A204.1 (cell line): ENCODE measurements around the gene ASB17.
"Not testable (repeated sequence)": the region's sequence is repeated elsewhere in the genome, so short reads cannot be mapped to it uniquely, and the experiment has no call there.

Experiments used
- FAIRE-seq: peaks from 2 replicates; lab custom pipeline; 2012; peaks lifted over from hg19 to GRCh38; lab: Jason Lieb, UNC

ASB17 gene, protein sequence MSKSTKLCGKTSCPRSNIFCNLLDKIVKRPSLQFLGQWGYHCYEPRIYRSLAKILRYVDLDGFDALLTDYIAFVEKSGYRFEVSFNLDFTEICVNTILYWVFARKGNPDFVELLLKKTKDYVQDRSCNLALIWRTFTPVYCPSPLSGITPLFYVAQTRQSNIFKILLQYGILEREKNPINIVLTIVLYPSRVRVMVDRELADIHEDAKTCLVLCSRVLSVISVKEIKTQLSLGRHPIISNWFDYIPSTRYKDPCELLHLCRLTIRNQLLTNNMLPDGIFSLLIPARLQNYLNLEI

DNA sequence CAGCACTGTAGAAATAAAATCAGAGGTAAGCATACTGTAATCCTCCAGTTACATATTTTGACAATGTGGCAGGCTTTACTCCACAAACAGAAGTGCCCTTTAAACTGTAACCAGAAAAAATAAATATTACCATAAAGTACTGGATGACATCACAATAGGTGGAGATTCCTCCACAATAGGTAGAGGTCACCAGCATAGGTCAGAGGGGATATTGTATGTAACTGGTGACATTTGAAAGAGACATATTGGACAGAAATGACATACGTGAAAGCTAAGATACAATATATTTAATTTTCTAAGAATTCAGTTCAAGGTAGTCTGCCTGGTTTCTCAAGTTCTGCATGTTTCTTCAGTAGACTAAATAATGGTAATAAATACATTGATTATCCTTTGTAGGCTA lies at the start of gene ASB17:
TSS of gene ASB17 (minus strand) at position 101 of the 400 bp plus-strand sequence. CDS start 113 bp downstream, outside the sequence.
- FAIRE-seq, result no peak

DNA sequence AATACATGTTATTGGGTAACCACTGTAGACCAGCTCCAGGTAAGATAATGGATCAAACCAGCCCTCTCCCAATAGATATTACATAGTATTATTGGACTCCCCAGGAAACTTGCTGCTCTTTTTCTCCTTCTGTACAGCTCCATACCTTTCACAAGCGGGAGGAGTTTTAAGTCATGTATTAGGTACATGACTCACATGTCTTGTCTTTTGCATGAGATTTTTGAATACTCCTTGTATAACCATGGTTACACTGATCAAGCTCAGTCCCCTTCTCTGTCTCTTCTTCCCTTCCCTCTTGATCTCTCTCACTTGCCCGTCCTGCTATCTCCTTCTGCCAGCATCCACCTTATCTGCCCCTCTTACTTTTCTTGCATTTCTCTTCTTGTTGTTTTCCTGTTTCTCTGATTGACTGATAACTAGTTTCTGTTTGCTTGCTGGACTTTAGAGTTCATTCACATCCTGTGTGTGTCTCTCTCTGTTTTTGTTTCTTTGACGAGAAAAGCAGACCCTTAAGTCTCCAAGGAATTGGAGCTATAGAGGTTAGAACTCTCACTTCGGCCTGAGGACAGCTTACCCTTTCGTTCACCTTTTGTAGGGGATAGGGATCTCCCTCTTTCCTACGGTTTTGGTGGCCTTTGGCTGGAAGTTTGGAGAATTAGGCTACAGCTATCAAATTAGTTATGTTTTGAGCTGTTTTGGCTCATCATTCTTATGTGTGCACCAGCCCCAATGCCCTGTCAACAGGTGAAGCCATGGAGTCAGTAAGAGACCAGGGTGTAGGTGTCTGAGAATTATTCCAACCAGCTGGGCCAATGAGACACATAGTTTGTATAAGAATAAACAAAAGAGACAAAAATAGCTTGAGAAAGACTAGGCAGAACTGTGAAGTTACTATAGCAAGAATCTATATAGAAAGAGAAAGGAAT lies 49.0 kb upstream of the ASB17 start:
- no peak for FAIRE-seq

DNA sequence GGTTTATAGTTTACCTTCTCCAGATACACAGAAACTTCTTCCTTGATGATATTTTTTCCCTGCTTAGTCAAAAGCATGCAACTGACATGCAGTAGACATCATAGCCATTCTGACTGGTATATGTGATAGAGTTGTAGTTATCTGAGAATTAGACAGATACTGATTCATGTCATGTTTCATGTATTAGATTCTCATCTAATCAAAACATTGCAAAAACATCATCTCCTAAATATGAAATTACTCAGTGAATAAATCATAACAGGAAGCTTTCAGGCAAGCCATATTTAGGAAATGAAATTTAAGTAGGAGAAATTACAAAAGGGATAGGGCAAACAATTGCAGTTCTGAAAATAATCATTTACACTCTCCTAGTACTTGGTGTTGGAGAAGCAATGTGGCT lies 38.4 kb upstream of the ASB17 start:
- no peak for FAIRE-seq

DNA sequence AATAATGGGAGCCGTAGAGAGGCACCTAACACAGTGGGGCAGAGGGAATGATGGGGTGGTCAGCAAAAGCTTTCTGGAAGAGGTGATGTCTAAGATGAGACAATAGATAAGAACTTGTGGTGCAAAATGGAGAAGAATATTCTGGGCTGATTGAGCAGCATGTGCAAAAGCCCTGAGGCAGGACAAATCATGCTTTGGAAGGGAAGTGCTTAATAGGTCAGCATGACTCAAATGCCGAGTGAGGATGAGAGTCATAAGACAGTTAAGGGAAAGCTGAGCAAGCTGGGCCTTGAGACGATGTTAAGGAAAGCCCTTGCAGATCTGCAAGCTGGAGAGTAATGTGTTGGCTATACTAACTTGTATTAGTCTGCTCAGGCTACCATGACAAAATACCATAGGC lies 37.3 kb upstream of the ASB17 start:
- FAIRE-seq, result no peak

DNA sequence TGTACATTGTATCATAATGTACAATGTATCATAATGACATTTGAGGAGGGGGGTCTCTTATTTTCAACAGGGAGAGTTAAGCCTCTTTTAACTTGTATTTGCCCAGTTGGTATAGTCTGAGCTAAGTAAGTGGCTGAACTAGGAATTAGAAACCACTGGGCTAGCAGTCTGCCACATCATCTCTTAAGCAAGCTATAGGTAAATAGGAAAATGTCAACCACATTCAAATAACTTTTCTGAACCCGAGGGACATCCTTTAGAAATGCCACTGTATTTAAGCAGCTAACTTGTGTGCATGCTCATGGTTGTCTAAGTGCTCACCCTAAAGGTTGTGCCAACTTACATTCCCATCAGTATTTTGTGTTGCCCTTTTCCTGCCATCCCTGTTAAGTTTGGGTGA lies 35.5 kb upstream of the ASB17 start:
- FAIRE-seq, result no peak

DNA sequence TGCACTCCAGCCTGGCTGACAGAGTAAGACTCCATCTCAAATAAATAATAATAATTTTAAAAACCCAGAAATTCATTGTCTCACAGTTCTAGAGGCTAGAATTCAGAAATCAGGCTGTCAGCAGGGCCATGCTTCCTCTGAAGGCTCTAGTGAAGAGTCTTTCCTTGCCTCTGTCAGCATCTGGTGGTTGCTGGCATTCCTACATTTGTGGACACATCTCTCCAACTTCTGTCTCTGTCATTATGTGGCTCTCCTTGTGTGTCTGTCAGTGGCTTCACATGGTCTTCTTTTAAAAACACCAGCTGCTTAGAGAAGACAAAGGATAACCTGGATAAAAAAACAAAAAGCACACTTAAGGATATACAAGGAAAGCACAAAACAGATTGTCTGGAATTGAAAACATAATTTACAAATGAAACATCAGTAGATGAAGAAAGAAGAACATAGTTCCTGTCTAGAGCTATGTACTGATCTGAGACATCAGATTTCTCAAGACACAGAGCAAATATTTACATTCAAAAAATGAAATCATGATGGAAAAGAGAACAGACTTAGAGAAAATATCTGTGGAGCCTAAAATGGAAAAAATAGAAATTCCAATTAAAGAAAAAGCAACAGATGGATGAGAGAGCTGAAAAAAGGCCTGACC lies 32.7 kb upstream of the ASB17 start:
- FAIRE-seq, result no peak

DNA sequence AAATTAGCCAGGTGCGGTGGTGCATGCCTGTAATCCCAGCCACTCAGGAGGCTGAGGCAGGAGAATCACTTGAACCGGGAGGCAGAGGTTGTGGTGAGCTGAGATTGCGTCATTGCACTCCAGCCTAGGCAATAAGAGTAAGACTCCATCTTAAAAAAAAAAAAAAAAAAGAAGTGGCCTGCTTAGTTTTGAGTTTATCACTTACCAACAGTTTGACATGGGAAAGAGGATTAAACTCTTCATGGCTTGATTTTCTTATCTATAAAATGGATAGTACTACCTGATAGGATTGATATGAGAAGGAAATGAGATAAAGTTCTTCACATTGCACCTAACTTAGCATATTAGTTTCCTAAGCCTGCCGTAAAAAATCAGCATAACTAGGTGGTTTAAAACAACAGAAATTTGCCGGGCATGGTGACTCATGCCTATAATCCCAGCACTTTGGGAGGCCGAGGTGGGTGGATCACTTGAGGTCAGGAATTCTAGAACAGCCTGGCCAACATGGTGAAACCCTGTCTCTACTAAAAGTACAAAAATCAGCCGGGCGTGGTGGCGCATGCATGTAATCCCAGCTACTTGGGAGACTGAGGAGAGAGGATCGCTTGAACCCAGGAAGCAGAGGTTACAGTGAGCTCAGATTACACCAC lies 32.0 kb upstream of the ASB17 start:
- not testable (repeated sequence) for FAIRE-seq

DNA sequence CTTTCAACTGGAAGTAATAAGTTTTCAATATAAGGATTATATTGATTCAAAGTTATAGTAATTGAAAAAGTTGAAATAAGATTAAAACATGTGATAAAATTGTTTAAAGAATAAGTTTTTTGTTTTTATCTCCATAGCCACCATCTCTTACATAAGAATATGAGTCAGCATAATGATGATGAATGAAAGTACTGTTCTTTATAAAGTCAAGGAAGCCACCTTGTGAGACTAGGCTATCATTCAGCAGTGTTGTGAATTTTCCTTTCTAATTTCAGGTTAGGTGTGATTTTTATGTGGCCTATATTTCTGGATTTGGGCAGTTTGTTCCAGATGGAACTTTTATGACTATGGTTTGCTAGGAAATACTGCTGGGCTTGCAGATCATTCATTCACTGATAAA lies 22.4 kb upstream of the ASB17 start:
- peak; percentile 75 for FAIRE-seq

DNA sequence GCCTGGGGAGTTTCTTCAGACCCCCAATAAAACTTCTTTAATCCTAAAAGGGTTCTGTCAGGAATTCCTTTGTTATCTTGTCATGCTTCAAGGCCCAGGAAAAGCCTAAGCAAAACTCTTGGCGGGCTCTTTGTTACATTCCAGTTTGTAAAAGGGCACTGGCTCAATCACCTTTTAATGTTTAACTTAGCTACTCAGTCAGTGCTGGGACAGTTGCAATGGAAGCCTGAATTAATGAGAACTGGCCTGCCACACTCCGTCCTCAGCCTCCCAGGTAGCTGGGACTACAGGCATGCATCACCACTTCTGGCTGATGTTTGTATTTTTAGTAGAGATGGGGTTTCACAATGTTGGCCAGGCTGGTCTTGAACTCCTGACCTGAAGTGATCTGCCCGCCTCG lies 21.3 kb upstream of the ASB17 start:
- no peak for FAIRE-seq

DNA sequence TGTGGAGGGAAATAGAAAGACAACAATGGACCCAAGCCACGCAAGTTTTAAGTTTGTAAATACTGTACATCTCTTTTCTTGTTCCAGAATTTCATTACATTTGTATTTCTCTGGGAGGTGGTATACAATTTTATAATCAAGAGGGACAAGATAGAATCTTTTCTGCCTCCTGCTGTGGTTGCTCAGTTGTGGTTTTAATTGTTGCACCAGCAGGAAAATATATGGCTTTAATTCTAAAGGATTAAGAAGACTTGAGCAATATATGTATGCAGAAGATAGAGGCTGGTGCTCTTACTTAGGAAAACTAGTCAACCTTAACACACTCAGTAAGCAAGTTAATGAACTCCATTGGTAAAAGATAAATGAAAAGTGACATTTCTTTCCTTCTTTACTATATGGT lies 19.8 kb upstream of the ASB17 start:
- FAIRE-seq, result no peak

DNA sequence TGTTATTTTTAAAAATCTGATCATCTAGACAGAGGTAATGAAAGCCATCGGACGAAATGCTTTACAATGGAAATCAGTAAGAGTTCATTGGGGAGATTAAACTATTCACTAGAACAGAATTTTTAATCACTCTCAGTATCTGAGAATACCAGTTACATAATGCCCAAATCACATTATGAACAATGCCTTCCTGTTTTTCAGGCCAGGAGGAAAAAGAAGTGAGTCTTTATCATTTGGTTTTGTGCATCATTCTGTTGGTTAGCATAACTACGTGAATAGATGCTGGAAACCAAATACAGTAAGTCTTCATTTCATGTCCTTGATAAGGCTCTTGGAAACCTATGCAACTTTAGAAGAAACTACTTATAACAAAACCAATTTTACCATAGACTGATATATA lies 18.0 kb upstream of the ASB17 start:
- FAIRE-seq, result no peak

DNA sequence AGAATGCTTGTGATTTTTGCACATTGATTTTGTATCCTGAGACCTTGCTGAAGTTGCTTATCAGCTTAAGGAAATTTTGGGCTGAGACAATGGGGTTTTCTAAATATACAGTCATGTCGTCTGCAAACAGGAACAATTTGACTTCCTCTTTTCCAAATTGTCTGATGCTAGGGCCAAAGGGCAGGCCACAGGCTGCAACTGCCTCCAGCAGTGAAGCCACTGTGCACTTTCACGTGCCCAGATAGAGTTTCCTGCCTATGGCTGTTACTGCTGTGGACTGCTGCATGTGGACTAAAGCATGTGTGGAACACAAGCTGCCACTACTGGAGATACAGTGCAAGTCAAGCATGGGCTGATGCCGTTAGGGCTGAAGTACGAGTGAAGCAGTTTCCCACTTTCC lies 10.8 kb upstream of the ASB17 start:
- FAIRE-seq, result not testable (repeated sequence)

DNA sequence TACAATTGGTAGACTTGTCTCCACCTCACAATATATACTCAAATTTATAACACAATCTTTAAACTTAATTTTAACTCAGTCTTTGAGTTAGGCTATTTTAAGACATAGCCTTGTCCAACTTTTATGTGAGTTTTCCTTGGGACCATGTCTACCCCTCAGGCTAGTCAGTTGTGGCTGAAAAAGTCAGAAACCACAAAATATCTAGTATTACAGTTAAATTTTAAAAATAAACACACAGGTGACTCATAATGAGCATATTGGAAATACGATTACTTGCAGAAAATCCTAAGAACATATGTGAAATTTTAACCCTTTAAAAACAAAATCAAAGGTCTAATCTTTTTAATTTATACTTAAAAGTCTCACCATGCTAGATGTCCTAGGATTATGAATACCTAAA lies 4.8 kb upstream of the ASB17 start:
- no peak for FAIRE-seq

DNA sequence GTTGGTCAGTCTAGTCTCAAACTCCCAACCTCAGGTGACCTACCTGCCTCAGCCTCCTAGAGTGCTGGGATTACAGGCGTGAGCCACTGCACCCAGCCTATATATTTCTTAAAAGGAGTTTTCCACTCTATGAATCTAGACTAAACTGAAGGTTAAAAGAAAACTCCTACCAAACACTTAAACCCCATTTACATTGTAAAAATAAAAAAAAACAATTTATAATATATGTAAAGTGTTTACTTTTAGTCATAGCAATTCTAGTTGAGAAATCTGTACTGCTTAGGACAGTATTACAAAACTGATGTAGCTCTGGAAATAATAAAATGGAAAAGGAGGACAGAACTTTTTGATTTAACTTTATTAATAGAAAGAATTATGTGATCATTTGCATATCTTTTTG lies 9.5 kb downstream of the ASB17 start:
- FAIRE-seq, result no peak

DNA sequence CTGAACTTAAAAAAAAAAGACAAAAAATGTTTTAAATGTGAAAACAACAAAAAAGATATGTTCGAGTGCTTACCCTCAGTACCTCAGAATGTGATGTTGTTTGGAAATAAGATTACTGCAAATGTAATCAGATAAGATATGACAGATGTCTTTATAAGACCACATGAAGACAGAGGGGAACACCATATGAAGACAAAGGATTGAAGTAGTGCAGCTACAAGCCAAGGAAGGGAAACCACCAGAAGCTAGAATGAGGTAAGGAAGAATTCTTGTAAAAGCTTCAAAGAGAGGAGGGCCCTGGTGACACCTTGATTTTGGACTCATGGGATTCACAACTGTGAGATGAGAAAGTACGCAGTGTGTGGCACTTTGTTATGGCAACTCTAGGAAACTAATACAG lies 15.4 kb downstream of the ASB17 start:
- no peak for FAIRE-seq

DNA sequence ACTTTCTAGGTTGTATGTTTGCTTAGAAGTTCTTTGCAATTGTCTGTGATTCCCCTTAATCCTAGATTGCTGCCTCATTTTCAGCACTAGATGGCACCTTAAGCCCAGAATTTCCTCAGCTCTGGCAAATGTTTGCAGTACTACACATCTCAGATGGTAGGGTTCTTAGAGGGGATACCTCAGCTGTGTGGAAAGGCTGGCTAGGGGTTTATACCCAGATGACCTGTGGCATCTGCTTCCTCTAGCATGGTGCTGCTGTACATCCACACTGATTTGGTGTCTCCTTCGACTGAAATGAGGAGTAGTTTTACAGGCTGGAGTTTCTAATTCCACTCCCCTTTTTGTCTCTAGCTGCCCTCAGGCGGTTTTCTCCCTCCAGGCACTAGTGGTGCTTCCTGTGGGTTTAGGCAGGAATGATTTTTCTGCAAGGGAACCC lies 23.5 kb downstream of the ASB17 start:
- FAIRE-seq, result no peak

DNA sequence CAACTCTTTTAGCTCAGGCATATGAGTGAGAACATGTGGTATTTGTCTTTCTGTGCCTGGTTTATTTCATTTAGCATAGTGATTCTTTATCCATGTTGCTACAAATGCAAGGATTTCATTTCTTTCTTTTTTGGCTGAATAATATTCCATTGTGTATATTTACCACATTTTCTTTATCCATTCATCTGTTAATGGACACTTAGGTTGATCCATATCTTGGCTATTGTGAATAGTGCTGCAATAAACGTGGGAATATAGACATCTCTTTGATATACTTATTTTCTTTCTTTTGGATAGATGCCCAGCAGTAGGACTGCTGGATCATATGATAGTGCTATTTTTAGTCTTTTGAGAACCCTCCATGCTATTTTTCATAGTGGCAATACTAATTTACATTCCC lies 30.8 kb downstream of the ASB17 start:
- FAIRE-seq, result no peak

DNA sequence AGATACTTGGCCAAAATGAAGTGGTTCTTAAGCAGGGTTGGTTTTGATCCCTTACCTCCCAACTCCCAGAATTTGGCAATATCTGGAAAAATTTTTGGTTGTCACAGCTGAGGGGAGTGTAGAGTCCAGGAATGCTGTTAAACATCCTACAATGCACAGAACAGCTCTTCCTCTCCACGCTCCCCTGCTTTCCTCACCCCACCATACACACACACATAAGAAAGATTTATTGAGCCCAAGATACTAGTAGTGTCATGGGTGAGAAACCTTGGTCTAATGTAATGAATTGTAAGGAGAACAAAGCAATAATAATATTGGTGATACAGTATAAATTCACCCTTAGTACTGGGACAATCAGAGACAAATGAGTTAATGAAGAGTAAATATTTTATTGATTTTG lies 47.8 kb downstream of the ASB17 start:
- FAIRE-seq, result no peak

DNA sequence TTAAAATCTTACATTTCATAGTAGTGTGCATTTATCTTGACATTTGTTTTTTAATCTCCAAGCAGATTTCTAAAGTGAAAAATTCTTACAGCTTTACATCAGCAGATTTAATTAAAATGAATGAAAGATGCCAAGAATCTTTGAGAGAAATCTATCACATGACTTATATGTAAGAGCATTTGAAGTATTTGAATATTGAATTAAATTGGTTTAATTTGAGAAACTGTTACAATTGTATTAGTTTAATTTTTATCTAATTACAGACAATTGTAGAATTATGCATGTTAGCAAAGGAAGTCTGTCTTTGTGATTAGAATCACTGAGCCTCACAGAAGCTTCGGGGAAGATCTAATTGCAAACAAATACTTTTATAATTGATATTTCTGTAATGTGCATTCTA lies 52.2 kb downstream of the ASB17 start:
- FAIRE-seq, result no peak

DNA sequence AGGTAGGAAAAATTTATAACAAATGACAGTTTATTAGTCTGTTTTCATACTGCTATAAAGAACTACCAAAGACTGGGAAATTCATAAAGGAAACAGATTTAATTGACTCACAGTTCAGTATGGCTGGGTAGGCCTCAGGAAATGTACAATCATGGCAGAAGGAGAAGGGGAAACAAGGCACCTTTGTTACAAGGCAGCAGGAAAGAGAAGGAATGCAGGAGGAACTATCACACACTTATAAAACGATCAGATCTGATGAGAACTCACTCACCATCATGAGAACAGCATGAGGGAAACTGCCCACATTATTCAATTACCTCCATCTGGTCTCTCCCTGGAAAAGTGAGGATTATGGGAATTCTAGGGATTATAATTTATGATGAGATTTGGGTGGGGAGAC lies 61.3 kb downstream of the ASB17 start:
- no peak for FAIRE-seq
